Left renal pelvis (tissue), 4 donors: ENCODE measurements around the gene PDE8B. TPM values are rescaled to one million over a fixed set of nuclear protein-coding genes. Genes with fewer than 3 reads are reported as not detected.
"Not testable (repeated sequence)": the region's sequence is repeated elsewhere in the genome, so short reads cannot be mapped to it uniquely, and the experiment has no call there.

Experiments used
- DNase-seq, 4 donors: peaks; one replicate each; pipeline ENCODE4 v3.0.0-alpha.2; 2013; ENCODE audit warnings: low read depth in 4 of 4, low spot score in 3 of 4
- polyA plus RNA-seq, 4 donors: library from polyadenylated mRNA; unstranded; fragments of 120-200 nt; gene quantifications; one replicate each; pipeline ENCODE4 v1.2.1, GENCODE V29; 2013; ENCODE audit not compliant: insufficient read length in 4 of 4

Gene PDE8B
- polyA plus RNA-seq, 4 donors = 3.2 to 6.4 (median 5.6) TPM

- no peak for DNase-seq
Observed at GRCh38 chr5:77355080-77355479, 144.6 kb downstream of the PDE8B start.

- no peak for DNase-seq
Observed at GRCh38 chr5:77355751-77356150, 145.3 kb downstream of the PDE8B start.

GRCh38 chr5:77356740-77357139 is 146.3 kb downstream of the PDE8B start:
- DNase-seq = no peak

GRCh38 chr5:77358255-77359205 is 148.1 kb downstream of the PDE8B start:
- no peak for DNase-seq

GRCh38 chr5:77359231-77359630 is 148.8 kb downstream of the PDE8B start:
- DNase-seq = no peak

GRCh38 chr5:77360381-77360780 is 149.9 kb downstream of the PDE8B start:
- DNase-seq = no peak

- no peak for DNase-seq
Observed at GRCh38 chr5:77360973-77361372, 150.5 kb downstream of the PDE8B start.

- DNase-seq = no peak
Observed at GRCh38 chr5:77366717-77367500, 156.4 kb downstream of the PDE8B start.

- DNase-seq = no peak
Observed at GRCh38 chr5:77367741-77368140, 157.3 kb downstream of the PDE8B start.

GRCh38 chr5:77368367-77368766 is 157.9 kb downstream of the PDE8B start:
- no peak for DNase-seq

- DNase-seq = no peak
Observed at GRCh38 chr5:77369566-77369965, 159.1 kb downstream of the PDE8B start.

GRCh38 chr5:77374686-77375085 is 164.2 kb downstream of the PDE8B start:
- no peak for DNase-seq

GRCh38 chr5:77376609-77377300 is 166.3 kb downstream of the PDE8B start:
- no peak for DNase-seq

- DNase-seq = no peak
Observed at GRCh38 chr5:77379558-77380061, 169.1 kb downstream of the PDE8B start.

- no peak for DNase-seq
Observed at GRCh38 chr5:77380636-77381035, 170.2 kb downstream of the PDE8B start.

GRCh38 chr5:77383336-77383735 is 172.9 kb downstream of the PDE8B start:
- not testable (repeated sequence) for DNase-seq

- DNase-seq = not testable (repeated sequence)
Observed at GRCh38 chr5:77386340-77386739, 175.9 kb downstream of the PDE8B start.

GRCh38 chr5:77389746-77390145 is 179.3 kb downstream of the PDE8B start:
- DNase-seq = no peak

- DNase-seq = no peak
Observed at GRCh38 chr5:77390221-77390620, 179.7 kb downstream of the PDE8B start.

GRCh38 chr5:77390795-77391194 is 180.3 kb downstream of the PDE8B start:
- no peak for DNase-seq

- DNase-seq = no peak
Observed at GRCh38 chr5:77391240-77391765, 180.8 kb downstream of the PDE8B start.
